HEK293 (cell line): ENCODE measurements around the gene CCDC179.

ENCODE experiments used
- CTCF ChIA-PET: fragments of 350-600 bp; formaldehyde crosslinking; extraction: SDS; loops from one replicate; lab custom pipeline; 2021; ENCODE audit warnings: antibody characterized with exemption; lab: Yijun Ruan, JAX
- POLR2A ChIA-PET: fragments of 300-600 bp; formaldehyde crosslinking; extraction: SDS; loops from one replicate; lab custom pipeline; 2020; ENCODE audit warnings: antibody characterized with exemption, inconsistent platforms; lab: Yijun Ruan, JAX
- H3K27ac ChIP-seq: fragments of 200-500 bp; sonication (Bioruptor generic); 2 replicates; pipeline ENCODE4 v1.5.1; 2014; ENCODE audit warnings: low read depth, low read length, control low read depth, inconsistent platforms; ENCODE audit errors: extremely low read depth
- H3K36me3 ChIP-seq, 2 experiments: fragments of 200-500 bp in 1 of 2; sonication (Bioruptor generic) in 1 of 2; 1 replicate in 1 of 2; 2 replicates in 1 of 2; pipeline ENCODE4 v1.5.1; 2014 to 2017; ENCODE audit warnings: inconsistent platforms in 2 of 2, low read length in 2 of 2; ENCODE audit not compliant: control insufficient read depth in 2 of 2, insufficient read depth in 1 of 2
- H3K4me1 ChIP-seq: fragments of 200-500 bp; sonication (Bioruptor generic); 2 replicates; pipeline ENCODE4 v1.5.1; 2014; ENCODE audit warnings: mild to moderate bottlenecking, low read length, inconsistent platforms; ENCODE audit not compliant: control insufficient read depth, insufficient read depth
- H3K4me3 ChIP-seq: 2 replicates; pipeline ENCODE4 v1.5.1; 2011; ENCODE audit warnings: low read depth, mild to moderate bottlenecking, control low read depth, low read length, moderate library complexity
- H3K9me3 ChIP-seq: fragments of 200-500 bp; sonication (Bioruptor generic); 2 replicates; pipeline ENCODE4 v1.5.1; 2014; ENCODE audit warnings: low read depth, low read length, inconsistent platforms; ENCODE audit not compliant: control insufficient read depth, insufficient read depth
- BCL11A ChIP-seq: fragments of 450-650 bp; formaldehyde crosslinking; IDR thresholded peaks from 2 replicates; pipeline ENCODE4 v1.5.1; 2016; ENCODE audit warnings: low read depth, missing biosample characterization, missing genetic modification characterization
- EGR2 ChIP-seq: fragments of 450-650 bp; formaldehyde crosslinking; IDR thresholded peaks from 2 replicates; pipeline ENCODE4 v1.5.1; 2016; ENCODE audit warnings: low read depth, missing biosample characterization, missing genetic modification characterization
- FEZF1 ChIP-seq: fragments of 450-650 bp; formaldehyde crosslinking; IDR thresholded peaks from 2 replicates; pipeline ENCODE4 v1.5.1; 2016; ENCODE audit warnings: missing biosample characterization, missing genetic modification characterization
- MYNN ChIP-seq: fragments of 450-650 bp; formaldehyde crosslinking; IDR thresholded peaks from 2 replicates; pipeline ENCODE4 v1.5.1; 2016; ENCODE audit warnings: missing biosample characterization, missing genetic modification characterization, borderline replicate concordance
- SCRT2 ChIP-seq: fragments of 450-650 bp; formaldehyde crosslinking; IDR thresholded peaks from 2 replicates; pipeline ENCODE4 v1.5.1; 2016; ENCODE audit warnings: missing biosample characterization, missing genetic modification characterization
- ZBTB17 ChIP-seq: fragments of 450-650 bp; formaldehyde crosslinking; IDR thresholded peaks from 2 replicates; pipeline ENCODE4 v1.5.1; 2016; ENCODE audit warnings: missing biosample characterization, missing genetic modification characterization
- ZNF214 ChIP-seq: fragments of 450-650 bp; formaldehyde crosslinking; IDR thresholded peaks from 2 replicates; pipeline ENCODE4 v1.5.1; 2017; ENCODE audit warnings: missing biosample characterization, mild to moderate bottlenecking, missing genetic modification characterization, borderline replicate concordance
- ZNF23 ChIP-seq: fragments of 450-650 bp; formaldehyde crosslinking; IDR thresholded peaks from 2 replicates; pipeline ENCODE4 v1.5.1; 2016; ENCODE audit warnings: missing biosample characterization, missing genetic modification characterization, borderline replicate concordance
- ZNF366 ChIP-seq: fragments of 450-650 bp; formaldehyde crosslinking; conservative IDR thresholded peaks from 2 replicates; pipeline ENCODE4 v1.5.1; 2016; ENCODE audit warnings: missing biosample characterization, missing genetic modification characterization
- ZNF404 ChIP-seq: fragments of 450-650 bp; formaldehyde crosslinking; IDR thresholded peaks from 2 replicates; pipeline ENCODE4 v1.5.1; 2017; ENCODE audit warnings: missing biosample characterization, missing genetic modification characterization
- ZNF600 ChIP-seq: fragments of 450-650 bp; formaldehyde crosslinking; IDR thresholded peaks from 2 replicates; pipeline ENCODE4 v1.5.1; 2016; ENCODE audit warnings: missing biosample characterization, missing genetic modification characterization
- ZNF610 ChIP-seq: fragments of 450-650 bp; formaldehyde crosslinking; IDR thresholded peaks from 2 replicates; pipeline ENCODE4 v1.5.1; 2016; ENCODE audit warnings: missing biosample characterization, missing genetic modification characterization, borderline replicate concordance
- ZNF621 ChIP-seq: fragments of 450-650 bp; formaldehyde crosslinking; IDR thresholded peaks from 2 replicates; pipeline ENCODE4 v1.5.1; 2017; ENCODE audit warnings: missing biosample characterization, missing genetic modification characterization
- ZNF707 ChIP-seq: fragments of 450-650 bp; formaldehyde crosslinking; IDR thresholded peaks from 2 replicates; pipeline ENCODE4 v1.5.1; 2016; ENCODE audit warnings: missing biosample characterization, missing genetic modification characterization
- ZNF747 ChIP-seq: fragments of 450-650 bp; formaldehyde crosslinking; IDR thresholded peaks from 2 replicates; pipeline ENCODE4 v1.5.1; 2016; ENCODE audit warnings: missing biosample characterization, missing genetic modification characterization
- ZNF837 ChIP-seq: fragments of 450-650 bp; formaldehyde crosslinking; IDR thresholded peaks from 2 replicates; pipeline ENCODE4 v1.5.1; 2016; ENCODE audit warnings: missing biosample characterization, missing genetic modification characterization
- TF ChIP-seq, protein P1 (sequence below): fragments of 450-650 bp; formaldehyde crosslinking; IDR thresholded peaks from 2 replicates; pipeline ENCODE4 v1.5.1; 2016; ENCODE audit warnings: missing biosample characterization, missing genetic modification characterization
- TF ChIP-seq, protein P2 (sequence below): fragments of 450-650 bp; formaldehyde crosslinking; IDR thresholded peaks from 2 replicates; pipeline ENCODE4 v1.5.1; 2016; ENCODE audit warnings: missing biosample characterization, missing genetic modification characterization
- TF ChIP-seq, protein P3 (sequence below): fragments of 450-650 bp; formaldehyde crosslinking; conservative IDR thresholded peaks from 2 replicates; pipeline ENCODE4 v1.5.1; 2016; ENCODE audit warnings: low read depth, missing biosample characterization, missing genetic modification characterization
- TF ChIP-seq, protein P4 (sequence below): fragments of 450-650 bp; formaldehyde crosslinking; IDR thresholded peaks from 2 replicates; pipeline ENCODE4 v1.5.1; 2016; ENCODE audit warnings: missing biosample characterization, missing genetic modification characterization, borderline replicate concordance
- TF ChIP-seq, protein P5 (sequence below): fragments of 450-650 bp; formaldehyde crosslinking; IDR thresholded peaks from 2 replicates; pipeline ENCODE4 v1.5.1; 2016; ENCODE audit warnings: missing biosample characterization, missing genetic modification characterization, low read depth
- TF ChIP-seq, protein P6 (sequence below): fragments of 450-650 bp; formaldehyde crosslinking; IDR thresholded peaks from 2 replicates; pipeline ENCODE4 v1.5.1; 2016; ENCODE audit warnings: missing biosample characterization, missing genetic modification characterization

The CCDC179 gene

DNA sequence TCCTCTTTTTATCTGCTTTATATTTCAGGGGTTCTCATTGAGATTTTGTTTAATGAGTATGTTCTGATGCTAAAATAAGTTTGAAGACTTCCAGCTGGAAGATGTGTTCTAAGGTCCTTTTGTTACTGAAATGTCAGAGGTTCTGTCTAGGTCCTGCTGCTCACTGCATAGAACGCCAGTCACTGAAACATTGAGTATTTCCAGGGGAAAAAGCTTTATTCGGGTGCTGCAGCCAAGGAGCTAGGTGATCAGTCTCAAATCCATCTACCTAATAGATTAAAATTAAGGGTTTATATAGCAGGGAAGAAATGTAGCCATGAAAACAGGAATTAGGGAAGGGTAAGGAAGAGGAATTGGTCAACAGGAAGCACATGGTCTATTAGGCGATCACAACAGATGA lies 50.4 kb downstream of the CCDC179 start:
- H3K36me3 ChIP-seq: no peaks in the 10 kb centered on the region
- CTCF ChIA-PET: interaction anchor here (1.7 kb wide), 1 partner anchor 23 kb away, joined by 9 read pairs; no protein-coding TSS in a partner anchor
- no peaks in the 10 kb centered on the region for H3K4me1 ChIP-seq
- no peak overlapping the region for H3K4me3 ChIP-seq
- TF ChIP-seq, protein P1, sequence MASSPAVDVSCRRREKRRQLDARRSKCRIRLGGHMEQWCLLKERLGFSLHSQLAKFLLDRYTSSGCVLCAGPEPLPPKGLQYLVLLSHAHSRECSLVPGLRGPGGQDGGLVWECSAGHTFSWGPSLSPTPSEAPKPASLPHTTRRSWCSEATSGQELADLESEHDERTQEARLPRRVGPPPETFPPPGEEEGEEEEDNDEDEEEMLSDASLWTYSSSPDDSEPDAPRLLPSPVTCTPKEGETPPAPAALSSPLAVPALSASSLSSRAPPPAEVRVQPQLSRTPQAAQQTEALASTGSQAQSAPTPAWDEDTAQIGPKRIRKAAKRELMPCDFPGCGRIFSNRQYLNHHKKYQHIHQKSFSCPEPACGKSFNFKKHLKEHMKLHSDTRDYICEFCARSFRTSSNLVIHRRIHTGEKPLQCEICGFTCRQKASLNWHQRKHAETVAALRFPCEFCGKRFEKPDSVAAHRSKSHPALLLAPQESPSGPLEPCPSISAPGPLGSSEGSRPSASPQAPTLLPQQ (tag by site-specific recombination): no peak
- TF ChIP-seq, protein P2, sequence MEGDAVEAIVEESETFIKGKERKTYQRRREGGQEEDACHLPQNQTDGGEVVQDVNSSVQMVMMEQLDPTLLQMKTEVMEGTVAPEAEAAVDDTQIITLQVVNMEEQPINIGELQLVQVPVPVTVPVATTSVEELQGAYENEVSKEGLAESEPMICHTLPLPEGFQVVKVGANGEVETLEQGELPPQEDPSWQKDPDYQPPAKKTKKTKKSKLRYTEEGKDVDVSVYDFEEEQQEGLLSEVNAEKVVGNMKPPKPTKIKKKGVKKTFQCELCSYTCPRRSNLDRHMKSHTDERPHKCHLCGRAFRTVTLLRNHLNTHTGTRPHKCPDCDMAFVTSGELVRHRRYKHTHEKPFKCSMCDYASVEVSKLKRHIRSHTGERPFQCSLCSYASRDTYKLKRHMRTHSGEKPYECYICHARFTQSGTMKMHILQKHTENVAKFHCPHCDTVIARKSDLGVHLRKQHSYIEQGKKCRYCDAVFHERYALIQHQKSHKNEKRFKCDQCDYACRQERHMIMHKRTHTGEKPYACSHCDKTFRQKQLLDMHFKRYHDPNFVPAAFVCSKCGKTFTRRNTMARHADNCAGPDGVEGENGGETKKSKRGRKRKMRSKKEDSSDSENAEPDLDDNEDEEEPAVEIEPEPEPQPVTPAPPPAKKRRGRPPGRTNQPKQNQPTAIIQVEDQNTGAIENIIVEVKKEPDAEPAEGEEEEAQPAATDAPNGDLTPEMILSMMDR: no peak
- TF ChIP-seq ZNF23 (tag by site-specific recombination): no peak
- TF ChIP-seq ZNF707 (tag by site-specific recombination): no peak
- TF ChIP-seq ZNF747: no peak
- no peak for TF ChIP-seq BCL11A (tag by site-specific recombination)
- no peak for TF ChIP-seq ZNF366 (tag by site-specific recombination)
- TF ChIP-seq ZNF404 (tag by site-specific recombination): no peak
- TF ChIP-seq ZNF600: no peak
- no peak for TF ChIP-seq FEZF1 (tag by site-specific recombination)
- TF ChIP-seq ZNF610 (tag by site-specific recombination): no peak
- TF ChIP-seq SCRT2: no peak
- TF ChIP-seq ZNF621 (tag by site-specific recombination): no peak
- TF ChIP-seq, protein P3, sequence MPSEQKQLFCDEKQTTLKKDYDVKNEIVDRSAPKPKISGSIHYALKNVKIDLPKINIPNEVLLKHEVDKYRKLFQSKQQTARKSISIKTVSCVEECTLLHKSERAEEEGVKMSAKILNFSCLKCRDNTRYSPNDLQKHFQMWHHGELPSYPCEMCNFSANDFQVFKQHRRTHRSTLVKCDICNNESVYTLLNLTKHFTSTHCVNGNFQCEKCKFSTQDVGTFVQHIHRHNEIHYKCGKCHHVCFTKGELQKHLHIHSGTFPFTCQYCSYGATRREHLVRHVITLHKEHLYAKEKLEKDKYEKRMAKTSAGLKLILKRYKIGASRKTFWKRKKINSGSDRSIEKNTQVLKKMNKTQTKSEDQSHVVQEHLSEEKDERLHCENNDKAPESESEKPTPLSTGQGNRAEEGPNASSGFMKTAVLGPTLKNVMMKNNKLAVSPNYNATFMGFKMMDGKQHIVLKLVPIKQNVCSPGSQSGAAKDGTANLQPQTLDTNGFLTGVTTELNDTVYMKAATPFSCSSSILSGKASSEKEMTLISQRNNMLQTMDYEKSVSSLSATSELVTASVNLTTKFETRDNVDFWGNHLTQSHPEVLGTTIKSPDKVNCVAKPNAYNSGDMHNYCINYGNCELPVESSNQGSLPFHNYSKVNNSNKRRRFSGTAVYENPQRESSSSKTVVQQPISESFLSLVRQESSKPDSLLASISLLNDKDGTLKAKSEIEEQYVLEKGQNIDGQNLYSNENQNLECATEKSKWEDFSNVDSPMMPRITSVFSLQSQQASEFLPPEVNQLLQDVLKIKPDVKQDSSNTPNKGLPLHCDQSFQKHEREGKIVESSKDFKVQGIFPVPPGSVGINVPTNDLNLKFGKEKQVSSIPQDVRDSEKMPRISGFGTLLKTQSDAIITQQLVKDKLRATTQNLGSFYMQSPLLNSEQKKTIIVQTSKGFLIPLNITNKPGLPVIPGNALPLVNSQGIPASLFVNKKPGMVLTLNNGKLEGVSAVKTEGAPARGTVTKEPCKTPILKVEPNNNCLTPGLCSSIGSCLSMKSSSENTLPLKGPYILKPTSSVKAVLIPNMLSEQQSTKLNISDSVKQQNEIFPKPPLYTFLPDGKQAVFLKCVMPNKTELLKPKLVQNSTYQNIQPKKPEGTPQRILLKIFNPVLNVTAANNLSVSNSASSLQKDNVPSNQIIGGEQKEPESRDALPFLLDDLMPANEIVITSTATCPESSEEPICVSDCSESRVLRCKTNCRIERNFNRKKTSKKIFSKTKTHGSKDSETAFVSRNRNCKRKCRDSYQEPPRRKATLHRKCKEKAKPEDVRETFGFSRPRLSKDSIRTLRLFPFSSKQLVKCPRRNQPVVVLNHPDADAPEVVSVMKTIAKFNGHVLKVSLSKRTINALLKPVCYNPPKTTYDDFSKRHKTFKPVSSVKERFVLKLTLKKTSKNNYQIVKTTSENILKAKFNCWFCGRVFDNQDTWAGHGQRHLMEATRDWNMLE (tag by site-specific recombination): no peak
- TF ChIP-seq ZBTB17 (tag by site-specific recombination): no peak
- no peak for TF ChIP-seq EGR2 (tag by site-specific recombination)
- TF ChIP-seq, all 188 proteins: peak for 0
- Histone ChIP-seq H3K27ac (no peak overlapping the region), H3K9me3 (no peaks in the 10 kb centered on the region)
- POLR2A ChIA-PET: no interaction called here

DNA sequence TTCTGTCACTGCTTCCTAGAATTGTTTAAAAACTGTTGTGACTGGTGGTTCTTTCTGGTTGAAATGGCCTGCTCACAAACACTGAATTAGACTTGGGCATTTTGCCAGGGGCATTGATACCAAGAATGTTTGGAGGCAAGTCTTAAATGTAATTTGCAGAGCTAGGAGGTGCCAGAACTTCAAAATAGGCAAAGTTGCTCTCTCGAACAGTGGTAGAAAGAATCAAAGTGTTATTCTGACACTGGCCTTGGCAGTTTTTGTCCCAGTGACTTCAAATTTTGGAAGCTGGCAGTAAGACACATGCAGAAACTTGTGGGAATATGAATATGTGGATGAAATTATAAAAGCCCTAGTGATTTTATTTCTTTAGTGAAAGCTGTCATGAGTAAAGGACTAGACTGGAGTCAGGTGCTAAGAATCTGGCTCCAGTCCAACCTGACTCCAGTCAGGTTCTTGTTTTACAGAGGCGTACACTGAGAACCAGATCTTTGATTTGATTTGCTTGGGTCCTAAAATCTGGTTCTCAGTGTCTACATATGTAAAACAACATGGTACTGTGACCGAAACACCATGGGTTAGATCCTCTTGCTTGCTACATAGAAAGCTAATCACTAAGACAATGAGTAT lies 51.6 kb downstream of the CCDC179 start:
- no peak overlapping the region for H3K4me3 ChIP-seq
- no peaks in the 10 kb centered on the region for H3K9me3 ChIP-seq
- no peak overlapping the region for H3K27ac ChIP-seq
- POLR2A ChIA-PET: interaction anchor here (0.7 kb wide), 1 partner anchor 638 kb away, joined by 3 read pairs; no protein-coding TSS in a partner anchor
- H3K4me1 ChIP-seq: no peaks in the 10 kb centered on the region
- no peaks in the 10 kb centered on the region for H3K36me3 ChIP-seq
- CTCF ChIA-PET: interaction anchor here (1.7 kb wide), 1 partner anchor 21 kb away, joined by 9 read pairs; no protein-coding TSS in a partner anchor
- TF ChIP-seq, protein P4, sequence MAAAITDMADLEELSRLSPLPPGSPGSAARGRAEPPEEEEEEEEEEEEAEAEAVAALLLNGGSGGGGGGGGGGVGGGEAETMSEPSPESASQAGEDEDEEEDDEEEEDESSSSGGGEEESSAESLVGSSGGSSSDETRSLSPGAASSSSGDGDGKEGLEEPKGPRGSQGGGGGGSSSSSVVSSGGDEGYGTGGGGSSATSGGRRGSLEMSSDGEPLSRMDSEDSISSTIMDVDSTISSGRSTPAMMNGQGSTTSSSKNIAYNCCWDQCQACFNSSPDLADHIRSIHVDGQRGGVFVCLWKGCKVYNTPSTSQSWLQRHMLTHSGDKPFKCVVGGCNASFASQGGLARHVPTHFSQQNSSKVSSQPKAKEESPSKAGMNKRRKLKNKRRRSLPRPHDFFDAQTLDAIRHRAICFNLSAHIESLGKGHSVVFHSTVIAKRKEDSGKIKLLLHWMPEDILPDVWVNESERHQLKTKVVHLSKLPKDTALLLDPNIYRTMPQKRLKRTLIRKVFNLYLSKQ (tag by site-specific recombination): no peak
- TF ChIP-seq ZNF837 (no peak), ZNF214 (tag by site-specific recombination) (no peak), MYNN (tag by site-specific recombination) (no peak)
- TF ChIP-seq, protein P5, sequence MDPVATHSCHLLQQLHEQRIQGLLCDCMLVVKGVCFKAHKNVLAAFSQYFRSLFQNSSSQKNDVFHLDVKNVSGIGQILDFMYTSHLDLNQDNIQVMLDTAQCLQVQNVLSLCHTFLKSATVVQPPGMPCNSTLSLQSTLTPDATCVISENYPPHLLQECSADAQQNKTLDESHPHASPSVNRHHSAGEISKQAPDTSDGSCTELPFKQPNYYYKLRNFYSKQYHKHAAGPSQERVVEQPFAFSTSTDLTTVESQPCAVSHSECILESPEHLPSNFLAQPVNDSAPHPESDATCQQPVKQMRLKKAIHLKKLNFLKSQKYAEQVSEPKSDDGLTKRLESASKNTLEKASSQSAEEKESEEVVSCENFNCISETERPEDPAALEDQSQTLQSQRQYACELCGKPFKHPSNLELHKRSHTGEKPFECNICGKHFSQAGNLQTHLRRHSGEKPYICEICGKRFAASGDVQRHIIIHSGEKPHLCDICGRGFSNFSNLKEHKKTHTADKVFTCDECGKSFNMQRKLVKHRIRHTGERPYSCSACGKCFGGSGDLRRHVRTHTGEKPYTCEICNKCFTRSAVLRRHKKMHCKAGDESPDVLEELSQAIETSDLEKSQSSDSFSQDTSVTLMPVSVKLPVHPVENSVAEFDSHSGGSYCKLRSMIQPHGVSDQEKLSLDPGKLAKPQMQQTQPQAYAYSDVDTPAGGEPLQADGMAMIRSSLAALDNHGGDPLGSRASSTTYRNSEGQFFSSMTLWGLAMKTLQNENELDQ (tag by site-specific recombination): no peak
- TF ChIP-seq, protein P6, sequence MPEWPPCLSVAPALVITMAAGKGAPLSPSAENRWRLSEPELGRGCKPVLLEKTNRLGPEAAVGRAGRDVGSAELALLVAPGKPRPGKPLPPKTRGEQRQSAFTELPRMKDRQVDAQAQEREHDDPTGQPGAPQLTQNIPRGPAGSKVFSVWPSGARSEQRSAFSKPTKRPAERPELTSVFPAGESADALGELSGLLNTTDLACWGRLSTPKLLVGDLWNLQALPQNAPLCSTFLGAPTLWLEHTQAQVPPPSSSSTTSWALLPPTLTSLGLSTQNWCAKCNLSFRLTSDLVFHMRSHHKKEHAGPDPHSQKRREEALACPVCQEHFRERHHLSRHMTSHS (tag by site-specific recombination): no peak
